Right cardiac atrium (tissue), 5 donors: ENCODE results near the gene THRB. TPM values are rescaled to one million over a fixed set of nuclear protein-coding genes. Genes with fewer than 3 reads are reported as not detected.

Experiments used
- ATAC-seq, 2 donors: fragments of 200-7000 bp; cut with Tn5 transposase; one replicate each; pipeline versions ENCODE4 v1.8.0 to v1.9.1; 2020; ENCODE audit warnings: moderate library complexity in 2 of 2, mild to moderate bottlenecking in 1 of 2
- DNase-seq, 3 donors: peaks; one replicate each; pipeline ENCODE4 v3.0.0-alpha.2; 2020
- H3K27ac ChIP-seq: one replicate; pipeline ENCODE4 v1.5.1; 2013; ENCODE audit warnings: mild to moderate bottlenecking, low read length, control low read depth, moderate library complexity
- H3K27me3 ChIP-seq: one replicate; pipeline ENCODE4 v1.6.1; 2013; ENCODE audit not compliant: control insufficient read depth, insufficient read depth
- H3K4me1 ChIP-seq: one replicate; pipeline ENCODE4 v1.6.1; 2013; ENCODE audit warnings: low read length; ENCODE audit not compliant: control insufficient read depth, insufficient read depth
- H3K4me3 ChIP-seq: one replicate; pipeline ENCODE4 v1.5.1; 2013; ENCODE audit warnings: low read length, control low read depth
- H3K9me3 ChIP-seq: one replicate; pipeline ENCODE4 v1.6.1; 2013; ENCODE audit warnings: low read length; ENCODE audit not compliant: control insufficient read depth
- WGBS: extraction: QIAGEN DNeasy Blood & Tissue Kit; methylation state at CpG from one replicate; pipeline ENCODE4 v1.1.7; 2013; 5-methylcytosine and 5-hydroxymethylcytosine counted together
- intact Hi-C, 4 donors: fragments of 100-400 bp; cut with DNase I; formaldehyde crosslinking; loops; one replicate each; pipeline versions ENCODE4 v1.11.0 to v1.14.0; 2022 to 2023
- polyA plus RNA-seq: library from polyadenylated mRNA; stranded (reverse); fragments of 200-250 nt; gene quantifications from one replicate; pipeline ENCODE4 v1.2.3, GENCODE V29; 2013
- total RNA-seq, 4 donors: library from RNA; stranded (reverse); fragmentation: NEBNext Ultra II Directional; extraction: Animal tissue kit (Norgen Biotek cat#: 25700); gene quantifications; one replicate each; pipeline ENCODE4 v1.2.1, GENCODE V29; 2021
- donor health status: healthy with polysubstance abuse.
- donor health status: DM: no; HTN: yes; CAD: no.
- donor health status: DM: no; HTN: no; CAD: no.
- donor health status: DM: no; HTN: yes; CAD: no; lungs with severe emphysema.
- donor health status: DM: yes; HTN: yes; CAD: no.

Gene THRB
- total and polyA plus RNA-seq, 5 donors, result 5.3 to 25.0 (median 18.5) TPM

DNA sequence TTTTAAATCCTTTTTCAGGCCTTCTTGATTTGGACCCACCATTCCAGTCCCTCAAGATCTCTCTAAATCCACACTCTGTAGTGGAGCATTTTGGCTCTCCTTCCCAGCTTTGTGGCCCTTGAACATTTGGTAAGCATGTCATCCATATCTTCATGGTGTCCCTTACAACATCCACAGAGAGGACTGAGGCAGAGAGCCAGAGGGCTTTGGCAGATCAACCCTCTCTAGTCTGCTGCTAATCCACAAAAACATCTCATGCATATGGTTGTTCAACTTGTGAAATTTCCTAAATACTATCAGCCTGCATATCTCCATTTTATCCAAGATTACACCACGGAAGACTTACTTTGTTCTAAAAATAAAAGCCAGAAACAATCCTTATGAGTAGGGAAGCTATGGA is 23.2 kb downstream of the THRB start:
- intact Hi-C loops, result no loop called here
- WGBS, result 23% methylated on average over 1 of the region's 1 CpG
- Histone ChIP-seq H3K9me3 (no peaks in the 10 kb centered on the region), H3K4me1 (no peaks in the 10 kb centered on the region), H3K27me3 (no peaks in the 10 kb centered on the region), H3K27ac (no peak overlapping the region), H3K4me3 (no peak overlapping the region)
- DNase-seq (no peak), ATAC-seq (no peak)

- Histone ChIP-seq H3K27ac (no peak overlapping the region), H3K9me3 (no peaks in the 10 kb centered on the region), H3K4me3 (no peak overlapping the region), H3K4me1 (no peaks in the 10 kb centered on the region), H3K27me3 (no peaks in the 10 kb centered on the region)
- intact Hi-C loops, result no loop called here
- DNase-seq (no peak), ATAC-seq (no peak)
- 90% methylated on average over 4 of the region's 4 CpGs for WGBS
These were observed 24.4 kb downstream of the THRB start for GRCh38 chr3:24470277-24470676.

DNA sequence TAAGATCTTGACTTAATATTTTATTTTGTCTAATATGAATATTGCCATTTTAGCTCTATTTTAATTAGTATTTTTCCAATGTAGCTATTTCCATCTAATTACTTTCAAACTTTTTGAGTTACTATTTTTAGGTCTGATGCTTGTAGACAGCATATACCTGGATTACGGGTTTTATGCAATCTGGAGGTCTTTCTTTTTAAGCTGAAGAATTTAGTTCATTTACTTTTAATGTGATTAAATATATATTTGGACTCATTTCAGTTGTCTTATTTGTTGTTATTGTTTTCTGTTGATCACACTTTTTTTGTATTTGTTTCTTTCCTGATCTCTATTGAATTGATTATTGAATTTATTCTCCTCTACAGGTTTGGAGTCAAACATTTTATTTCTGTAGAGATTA is 30.3 kb downstream of the THRB start:
- no peak overlapping the region for H3K27ac ChIP-seq
- DNase-seq (no peak), ATAC-seq (no peak)
- H3K9me3 ChIP-seq, result no peaks in the 10 kb centered on the region
- H3K27me3 ChIP-seq, result no peaks in the 10 kb centered on the region
- peaks cover 4% of the 10 kb centered on the region for H3K4me1 ChIP-seq
- intact Hi-C loops, result no loop called here
- 93% methylated on average over 1 of the region's 1 CpG for WGBS
- no peak overlapping the region for H3K4me3 ChIP-seq

DNA sequence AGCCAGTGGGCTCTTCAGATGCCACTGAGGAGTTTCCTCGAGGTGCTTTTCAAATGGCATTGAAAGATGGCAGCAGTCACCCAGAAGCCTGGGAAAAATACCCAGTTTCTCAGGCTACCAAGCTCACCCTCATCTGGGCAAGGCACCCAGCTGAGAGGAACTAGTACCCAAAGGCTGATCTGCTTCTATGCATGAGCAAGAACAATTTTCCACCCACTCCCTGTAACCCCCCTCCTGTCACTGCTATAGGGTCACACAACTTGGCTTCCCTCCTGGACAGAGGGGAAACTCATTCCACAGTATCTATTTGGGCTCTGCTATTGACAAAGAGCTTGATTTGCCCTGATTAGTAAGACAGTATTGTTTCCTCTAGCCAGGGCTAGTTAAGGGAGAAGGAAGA is 31.9 kb downstream of the THRB start:
- ATAC-seq, result peak in 1 of 2 donors; percentile 35
- no peak for DNase-seq

DNA sequence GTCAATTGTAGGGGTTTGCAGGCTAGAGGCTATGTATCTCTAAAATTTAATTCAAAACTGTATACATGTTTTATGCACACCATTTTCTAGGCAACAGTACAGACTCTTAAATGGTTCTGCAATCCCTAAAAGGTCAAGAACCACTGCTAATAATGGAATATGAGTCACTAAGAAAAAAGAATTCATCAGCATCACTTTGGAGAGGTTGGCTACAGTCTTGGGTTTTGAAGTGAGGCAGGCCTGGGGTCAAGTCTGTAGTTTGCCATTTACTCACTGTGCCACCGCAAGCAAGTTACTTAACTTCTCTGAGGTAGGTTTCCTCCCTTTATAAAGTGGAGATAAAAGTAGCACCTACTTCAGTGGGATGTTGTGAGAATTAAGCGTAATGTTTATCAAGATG is 33.7 kb downstream of the THRB start:
- H3K4me3 ChIP-seq, result no peak overlapping the region
- 90% methylated on average over 2 of the region's 2 CpGs for WGBS
- no peak overlapping the region for H3K27ac ChIP-seq
- no peaks in the 10 kb centered on the region for H3K9me3 ChIP-seq
- peaks cover 6% of the 10 kb centered on the region for H3K4me1 ChIP-seq
- intact Hi-C loops, result no loop called here
- peak; percentile 45 to 53 for ATAC-seq
- DNase-seq, result no peak
- no peaks in the 10 kb centered on the region for H3K27me3 ChIP-seq

More for the DNA sequence above, 31.9 kb downstream of the THRB start:
- Histone ChIP-seq H3K27me3 (no peaks in the 10 kb centered on the region), H3K4me3 (no peak overlapping the region), H3K4me1 (peaks cover 6% of the 10 kb centered on the region), H3K27ac (no peak overlapping the region), H3K9me3 (no peaks in the 10 kb centered on the region)
- 54% methylated on average over 1 of the region's 1 CpG for WGBS
- intact Hi-C loops, result no loop called here

DNA sequence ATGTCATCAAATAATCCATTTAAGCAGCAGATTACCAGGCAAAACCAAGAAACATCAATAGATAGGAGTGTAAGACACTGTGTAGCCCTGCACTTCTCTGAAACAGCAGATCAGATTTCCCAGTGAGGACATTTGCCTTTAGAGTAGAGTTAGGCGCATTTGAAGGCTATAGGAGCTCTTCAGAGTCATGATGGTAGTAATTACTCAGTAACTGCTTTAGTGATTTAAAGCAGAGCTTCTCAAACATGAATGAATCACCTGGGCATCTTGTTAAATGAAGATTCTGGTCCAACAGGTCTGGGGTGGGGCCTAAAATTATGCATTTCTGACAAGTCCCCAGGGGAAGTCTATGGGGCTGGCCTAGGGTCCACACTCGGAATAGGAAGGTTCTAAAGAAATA is 36.9 kb downstream of the THRB start:
- H3K27me3 ChIP-seq, result no peaks in the 10 kb centered on the region
- H3K4me1 ChIP-seq, result peaks cover 5% of the 10 kb centered on the region
- H3K27ac ChIP-seq, result no peak overlapping the region
- WGBS, result 68% methylated on average over 2 of the region's 2 CpGs
- no peak for ATAC-seq
- no peak overlapping the region for H3K4me3 ChIP-seq
- no peaks in the 10 kb centered on the region for H3K9me3 ChIP-seq
- intact Hi-C loops, result no loop called here
- DNase-seq, result no peak

GRCh38 chr3:24454856-24455255 is 39.8 kb downstream of the THRB start:
- DNase-seq, result no peak
- H3K4me3 ChIP-seq, result no peak overlapping the region
- no peaks in the 10 kb centered on the region for H3K9me3 ChIP-seq
- H3K4me1 ChIP-seq, result peaks cover 7% of the 10 kb centered on the region
- no peak overlapping the region for H3K27ac ChIP-seq
- WGBS, result 70% methylated on average over 3 of the region's 3 CpGs
- no peak for ATAC-seq
- intact Hi-C loops, result no loop called here
- no peaks in the 10 kb centered on the region for H3K27me3 ChIP-seq

DNA sequence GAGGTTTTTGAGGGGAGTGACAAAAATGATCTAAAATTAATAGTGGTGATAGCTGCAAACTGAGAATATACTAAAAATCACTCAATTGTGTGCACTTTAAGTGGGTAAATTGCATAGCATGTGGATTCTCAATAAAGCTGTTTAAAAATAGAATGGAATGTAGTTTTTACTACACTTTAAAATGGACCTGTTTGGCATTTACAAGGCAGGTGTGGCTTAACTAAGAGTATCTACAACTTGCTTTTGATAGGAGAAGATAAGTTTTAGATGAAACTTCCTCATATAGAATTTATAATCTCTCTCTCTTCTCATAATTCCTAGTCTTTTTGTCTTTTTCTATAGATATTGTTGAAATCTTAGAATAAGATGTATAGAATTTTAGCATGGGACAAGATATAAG is 40.3 kb downstream of the THRB start:
- ATAC-seq (no peak), DNase-seq (no peak)
- intact Hi-C loops, result no loop called here
- Histone ChIP-seq H3K4me3 (no peak overlapping the region), H3K9me3 (no peaks in the 10 kb centered on the region), H3K27me3 (no peaks in the 10 kb centered on the region), H3K4me1 (peaks cover 7% of the 10 kb centered on the region), H3K27ac (no peak overlapping the region)

- 82% methylated on average over 7 of the region's 7 CpGs for WGBS
- no peak overlapping the region for H3K4me3 ChIP-seq
- no peaks in the 10 kb centered on the region for H3K9me3 ChIP-seq
- peak; percentile 52 to 60 for ATAC-seq
- no peak overlapping the region for H3K27ac ChIP-seq
- no peaks in the 10 kb centered on the region for H3K27me3 ChIP-seq
- intact Hi-C loops, result no loop called here
- DNase-seq, result peak in 2 of 3 donors; percentile 24 to 27
- H3K4me1 ChIP-seq, result peaks cover 4% of the 10 kb centered on the region
These were observed 43.1 kb downstream of the THRB start for GRCh38 chr3:24451461-24452099.

- Histone ChIP-seq H3K27ac (no peak overlapping the region), H3K27me3 (no peaks in the 10 kb centered on the region), H3K4me3 (no peak overlapping the region), H3K9me3 (no peaks in the 10 kb centered on the region), H3K4me1 (peaks cover 4% of the 10 kb centered on the region)
- WGBS, result 63% methylated on average over 5 of the region's 5 CpGs
- intact Hi-C loops, result no loop called here
- ATAC-seq (peak; percentile 47 to 51), DNase-seq (no peak)
These were observed 44.3 kb downstream of the THRB start for GRCh38 chr3:24450160-24450907.

DNA sequence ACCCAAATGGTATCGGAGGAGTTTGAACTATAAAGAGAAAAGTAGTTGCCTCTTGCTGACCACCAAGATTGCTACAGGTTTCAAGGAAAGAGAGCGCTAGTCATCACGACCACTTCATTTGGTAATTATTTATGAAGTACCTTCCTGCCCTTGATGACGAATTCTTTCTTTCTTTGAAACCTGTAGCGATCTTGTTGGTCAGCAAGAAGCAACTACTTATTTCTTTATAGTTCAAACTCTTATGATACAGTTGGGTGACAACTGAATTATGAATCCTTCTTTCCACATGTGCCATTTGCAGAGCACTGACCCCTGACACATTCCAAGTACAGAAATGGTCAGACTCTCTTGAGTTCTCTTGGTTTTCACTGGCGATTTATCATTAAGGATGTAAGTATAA is 46.8 kb downstream of the THRB start:
- 96% methylated on average over 6 of the region's 6 CpGs for WGBS
- Histone ChIP-seq H3K27me3 (no peaks in the 10 kb centered on the region), H3K9me3 (no peaks in the 10 kb centered on the region), H3K27ac (no peak overlapping the region), H3K4me3 (no peak overlapping the region), H3K4me1 (peaks cover 4% of the 10 kb centered on the region)
- ATAC-seq (no peak), DNase-seq (no peak)
- intact Hi-C loops, result no loop called here
